MM.1S (cell line): ENCODE data around the gene C12orf56.

Experiments
- DNase-seq: peaks from one replicate; pipeline ENCODE4 v3.0.0-alpha.2; 2015
- H2AFZ ChIP-seq: fragments of 300-600 bp; sonication (generic); 2 replicates; pipeline ENCODE4 v1.6.0; 2016; ENCODE audit warnings: antibody characterized with exemption, low read length
- H3F3A ChIP-seq: fragments of 300-600 bp; sonication (generic); 2 replicates; pipeline ENCODE4 v1.6.1; 2016; ENCODE audit warnings: mild to moderate bottlenecking, antibody characterized with exemption, low read length, moderate library complexity, mixed read lengths; ENCODE audit not compliant: insufficient read depth
- H3K27ac ChIP-seq: fragments of 300-600 bp; sonication (generic); 2 replicates; pipeline ENCODE4 v1.5.1; 2016; ENCODE audit warnings: mild to moderate bottlenecking, low read length
- H3K27me3 ChIP-seq: fragments of 300-600 bp; sonication (generic); replicated peaks from 2 replicates; pipeline ENCODE4 v1.6.0; 2016; ENCODE audit warnings: low read length; ENCODE audit not compliant: insufficient read depth
- H3K36me3 ChIP-seq: fragments of 300-600 bp; sonication (generic); replicated peaks from 2 replicates; pipeline ENCODE4 v1.6.1; 2016; ENCODE audit warnings: mild to moderate bottlenecking, low read length, mixed read lengths; ENCODE audit not compliant: insufficient read depth
- H3K4me1 ChIP-seq: fragments of 300-600 bp; sonication (generic); 2 replicates; pipeline ENCODE4 v1.6.1; 2016; ENCODE audit warnings: low read length, mixed read lengths
- H3K4me2 ChIP-seq: fragments of 300-600 bp; sonication (generic); 2 replicates; pipeline ENCODE4 v1.6.0; 2016; ENCODE audit warnings: low read depth, low read length
- H3K4me3 ChIP-seq: fragments of 300-600 bp; sonication (generic); 2 replicates; pipeline ENCODE4 v1.5.1; 2016; ENCODE audit warnings: low read length, mixed read lengths
- H3K79me2 ChIP-seq: fragments of 300-600 bp; sonication (generic); 2 replicates; pipeline ENCODE4 v1.6.1; 2016; ENCODE audit warnings: mixed run types, low read length, mixed read lengths
- H3K9ac ChIP-seq: fragments of 300-600 bp; sonication (generic); 2 replicates; pipeline ENCODE4 v1.6.1; 2016; ENCODE audit warnings: low read length, mixed read lengths
- H3K9me2 ChIP-seq: fragments of 300-600 bp; sonication (generic); replicated peaks from 2 replicates; pipeline ENCODE4 v1.6.1; 2016; ENCODE audit warnings: mild to moderate bottlenecking, low read length, mixed read lengths; ENCODE audit not compliant: insufficient read depth
- H3K9me3 ChIP-seq: fragments of 300-600 bp; sonication (generic); replicated peaks from 2 replicates; pipeline ENCODE4 v1.6.1; 2016; ENCODE audit warnings: mild to moderate bottlenecking, low read length, mixed read lengths; ENCODE audit not compliant: insufficient read depth
- H4K20me1 ChIP-seq: fragments of 300-600 bp; sonication (generic); 2 replicates; pipeline ENCODE4 v1.6.1; 2016; ENCODE audit warnings: mild to moderate bottlenecking, low read length, moderate library complexity, mixed read lengths; ENCODE audit not compliant: insufficient read depth
- EZH2 ChIP-seq: fragments of 300-600 bp; sonication (generic); optimal IDR thresholded peaks from 2 replicates; pipeline ENCODE3; 2017; ENCODE audit warnings: low read depth, mild to moderate bottlenecking, antibody characterized with exemption, low read length, mixed read lengths
- EZH2phosphoT487 ChIP-seq: fragments of 300-600 bp; sonication (generic); IDR thresholded peaks from 2 replicates; pipeline ENCODE4 v1.6.1; 2018; ENCODE audit warnings: antibody characterized with exemption, low read length
- TF ChIP-seq, protein P1 (sequence below): fragments of 300-600 bp; sonication (generic); IDR thresholded peaks from 2 replicates; pipeline ENCODE4 v1.5.1; 2016; ENCODE audit warnings: antibody characterized with exemption, low read length, mixed read lengths

Gene C12orf56

DNA sequence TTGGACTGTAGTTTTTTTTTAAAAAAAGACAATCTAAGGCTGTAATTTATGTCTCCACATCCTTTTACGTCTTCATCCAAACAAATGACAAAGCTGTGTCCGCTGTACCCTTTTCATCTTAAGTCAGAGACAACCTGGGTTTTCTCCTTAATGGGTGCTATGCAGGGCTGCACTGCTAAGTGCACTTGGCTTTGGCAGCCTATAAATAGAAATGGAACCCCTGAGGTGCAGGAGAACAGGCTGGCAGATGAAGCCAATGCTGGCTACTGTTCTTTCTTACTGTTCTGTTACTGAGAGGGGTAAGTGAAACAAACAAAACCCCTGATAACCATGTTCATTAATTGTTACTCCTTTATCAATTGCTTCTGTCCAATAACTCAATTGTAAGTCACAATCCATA lies 121.4 kb downstream of the C12orf56 start:
- no peak overlapping the region for H3K27ac ChIP-seq
- H3K4me1 ChIP-seq, result no peaks in the 10 kb centered on the region
- no peak overlapping the region for H3K4me3 ChIP-seq
- no peak overlapping the region for H3K4me2 ChIP-seq
- no peak overlapping the region for H3K9ac ChIP-seq
- H3K9me3 ChIP-seq, result no peaks in the 10 kb centered on the region
- no peaks in the 10 kb centered on the region for H3F3A ChIP-seq
- TF ChIP-seq EZH2phosphoT487, result no peak
- no peak for TF ChIP-seq EZH2
- TF ChIP-seq, protein P1, sequence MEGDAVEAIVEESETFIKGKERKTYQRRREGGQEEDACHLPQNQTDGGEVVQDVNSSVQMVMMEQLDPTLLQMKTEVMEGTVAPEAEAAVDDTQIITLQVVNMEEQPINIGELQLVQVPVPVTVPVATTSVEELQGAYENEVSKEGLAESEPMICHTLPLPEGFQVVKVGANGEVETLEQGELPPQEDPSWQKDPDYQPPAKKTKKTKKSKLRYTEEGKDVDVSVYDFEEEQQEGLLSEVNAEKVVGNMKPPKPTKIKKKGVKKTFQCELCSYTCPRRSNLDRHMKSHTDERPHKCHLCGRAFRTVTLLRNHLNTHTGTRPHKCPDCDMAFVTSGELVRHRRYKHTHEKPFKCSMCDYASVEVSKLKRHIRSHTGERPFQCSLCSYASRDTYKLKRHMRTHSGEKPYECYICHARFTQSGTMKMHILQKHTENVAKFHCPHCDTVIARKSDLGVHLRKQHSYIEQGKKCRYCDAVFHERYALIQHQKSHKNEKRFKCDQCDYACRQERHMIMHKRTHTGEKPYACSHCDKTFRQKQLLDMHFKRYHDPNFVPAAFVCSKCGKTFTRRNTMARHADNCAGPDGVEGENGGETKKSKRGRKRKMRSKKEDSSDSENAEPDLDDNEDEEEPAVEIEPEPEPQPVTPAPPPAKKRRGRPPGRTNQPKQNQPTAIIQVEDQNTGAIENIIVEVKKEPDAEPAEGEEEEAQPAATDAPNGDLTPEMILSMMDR, result no peak
- no peaks in the 10 kb centered on the region for H3K36me3 ChIP-seq
- H3K27me3 ChIP-seq, result no peaks in the 10 kb centered on the region
- no peak for DNase-seq
- H4K20me1 ChIP-seq, result no peaks in the 10 kb centered on the region
- no peak overlapping the region for H2AFZ ChIP-seq
- H3K9me2 ChIP-seq, result no peaks in the 10 kb centered on the region
- no peaks in the 10 kb centered on the region for H3K79me2 ChIP-seq

DNA sequence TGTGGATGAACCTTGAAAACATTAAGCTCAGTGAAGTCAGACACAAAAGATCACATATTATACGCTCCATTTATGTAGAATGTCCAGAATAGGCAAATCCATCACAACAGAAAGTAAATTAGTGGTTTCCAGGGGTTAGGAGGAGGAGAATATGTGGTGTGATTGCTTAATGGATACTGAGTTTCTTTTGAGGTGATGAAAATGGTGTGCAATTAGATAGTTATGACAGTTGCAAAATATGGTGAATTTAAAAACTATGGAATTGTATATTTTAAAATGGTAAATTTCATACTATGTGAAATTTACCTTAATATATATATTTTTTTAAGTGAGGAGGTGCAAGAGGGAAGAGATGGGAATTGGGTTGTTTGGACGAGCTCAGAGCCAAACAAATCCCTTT lies 122.1 kb downstream of the C12orf56 start:
- Histone ChIP-seq H3K27me3 (no peaks in the 10 kb centered on the region), H3F3A (no peaks in the 10 kb centered on the region), H4K20me1 (no peaks in the 10 kb centered on the region), H2AFZ (no peak overlapping the region), H3K79me2 (no peaks in the 10 kb centered on the region), H3K4me2 (no peak overlapping the region), H3K4me3 (no peak overlapping the region), H3K9me2 (no peaks in the 10 kb centered on the region), H3K36me3 (no peaks in the 10 kb centered on the region), H3K9ac (no peak overlapping the region), H3K27ac (no peak overlapping the region), H3K4me1 (no peaks in the 10 kb centered on the region), H3K9me3 (no peaks in the 10 kb centered on the region)
- DNase-seq, result no peak
- TF ChIP-seq EZH2 (no peak), EZH2phosphoT487 (no peak)
- TF ChIP-seq, protein P1, result no peak

DNA sequence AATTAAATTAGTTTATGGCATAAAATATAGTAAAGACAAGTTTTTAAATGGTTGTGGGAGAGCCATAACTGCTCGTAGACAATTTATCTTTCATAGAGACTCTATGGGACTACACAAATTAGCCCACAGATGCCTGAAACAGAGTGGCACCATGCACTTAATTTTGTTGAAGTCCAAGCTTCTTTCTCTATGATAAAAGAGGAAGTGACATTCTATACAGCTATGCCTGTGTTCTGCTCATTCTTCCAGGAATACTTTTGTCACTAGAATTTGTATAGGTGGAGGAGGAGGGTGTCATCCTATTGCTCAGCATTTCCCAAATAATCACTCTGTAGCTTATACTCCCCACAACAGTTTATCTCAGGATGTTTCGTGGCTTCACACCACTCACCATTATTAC lies 124.7 kb downstream of the C12orf56 start:
- DNase-seq, result no peak
- Histone ChIP-seq H3K27ac (no peak overlapping the region), H4K20me1 (no peaks in the 10 kb centered on the region), H3K36me3 (no peaks in the 10 kb centered on the region), H3K9ac (no peak overlapping the region), H3F3A (no peaks in the 10 kb centered on the region), H3K79me2 (no peaks in the 10 kb centered on the region), H2AFZ (no peak overlapping the region), H3K9me3 (no peaks in the 10 kb centered on the region), H3K27me3 (no peaks in the 10 kb centered on the region), H3K4me2 (no peak overlapping the region), H3K4me3 (no peak overlapping the region), H3K9me2 (no peaks in the 10 kb centered on the region), H3K4me1 (no peaks in the 10 kb centered on the region)
- TF ChIP-seq EZH2 (no peak), EZH2phosphoT487 (no peak)
- TF ChIP-seq, protein P1, result no peak
